ENCODE data around the gene CD300A. TPM values are rescaled to one million over a fixed set of nuclear protein-coding genes. Genes with fewer than 3 reads are reported as not detected.

The CD300A gene
- total and polyA plus RNA-seq, 10 donors = 34.2 to 142 (median 107) TPM

DNA sequence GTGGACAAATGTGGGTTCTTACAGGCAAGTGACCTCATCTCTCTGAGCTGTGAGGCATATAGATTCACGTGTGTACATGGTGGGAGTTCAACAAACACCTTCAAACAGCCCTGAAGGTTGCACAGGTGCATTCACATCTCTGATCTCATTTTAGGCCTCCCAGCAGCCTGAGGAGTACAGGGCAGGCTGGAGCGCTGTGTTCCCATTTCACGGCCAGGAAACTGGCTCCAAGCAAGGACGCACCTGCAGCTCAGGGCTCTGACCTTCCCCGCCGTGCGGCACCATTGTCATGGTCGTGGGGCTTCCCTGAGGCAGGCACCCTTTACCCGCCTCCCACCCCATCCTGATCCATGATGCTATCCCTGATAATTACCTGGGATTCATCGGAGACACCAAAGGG is 4.8 kb upstream of the CD300A start:
- H3K27me3 ChIP-seq (replicated peaks in 1 of 7) = peaks cover 0 to 2% (median 0%) of the 10 kb centered on the region in 7 donors
- H3K4me1 ChIP-seq = peaks cover 14 to 90% (median 60%) of the 10 kb centered on the region in 6 donors
- WGBS, 5 donors = 66 to 82% (median 74%) methylated on average over 10 of the region's 10 CpGs
- H3K9me3 ChIP-seq = no peaks in the 10 kb centered on the region
- peak overlapping the region in 7 of 8 donors; percentile 83 to 95 (median 91) for H3K27ac ChIP-seq
- no peaks in the 10 kb centered on the region for H3K36me3 ChIP-seq
- DNase-seq = no peak
- intact Hi-C loops (cut with DNase I; ENCODE audit: low total_unique reads) = no loop called here
- TF ChIP-seq POLR2AphosphoS5 (IDR thresholded peaks at IDR 0.05) (no peak), POLR2A (IDR thresholded peaks at IDR 0.05) (no peak)
- TF ChIP-seq, protein P1, sequence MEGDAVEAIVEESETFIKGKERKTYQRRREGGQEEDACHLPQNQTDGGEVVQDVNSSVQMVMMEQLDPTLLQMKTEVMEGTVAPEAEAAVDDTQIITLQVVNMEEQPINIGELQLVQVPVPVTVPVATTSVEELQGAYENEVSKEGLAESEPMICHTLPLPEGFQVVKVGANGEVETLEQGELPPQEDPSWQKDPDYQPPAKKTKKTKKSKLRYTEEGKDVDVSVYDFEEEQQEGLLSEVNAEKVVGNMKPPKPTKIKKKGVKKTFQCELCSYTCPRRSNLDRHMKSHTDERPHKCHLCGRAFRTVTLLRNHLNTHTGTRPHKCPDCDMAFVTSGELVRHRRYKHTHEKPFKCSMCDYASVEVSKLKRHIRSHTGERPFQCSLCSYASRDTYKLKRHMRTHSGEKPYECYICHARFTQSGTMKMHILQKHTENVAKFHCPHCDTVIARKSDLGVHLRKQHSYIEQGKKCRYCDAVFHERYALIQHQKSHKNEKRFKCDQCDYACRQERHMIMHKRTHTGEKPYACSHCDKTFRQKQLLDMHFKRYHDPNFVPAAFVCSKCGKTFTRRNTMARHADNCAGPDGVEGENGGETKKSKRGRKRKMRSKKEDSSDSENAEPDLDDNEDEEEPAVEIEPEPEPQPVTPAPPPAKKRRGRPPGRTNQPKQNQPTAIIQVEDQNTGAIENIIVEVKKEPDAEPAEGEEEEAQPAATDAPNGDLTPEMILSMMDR (IDR thresholded peaks at IDR 0.05 in 8 of 11, conservative IDR thresholded peaks at IDR 0.05 in 3 of 11) = no peak
- H3K4me3 ChIP-seq = no peak overlapping the region

DNA sequence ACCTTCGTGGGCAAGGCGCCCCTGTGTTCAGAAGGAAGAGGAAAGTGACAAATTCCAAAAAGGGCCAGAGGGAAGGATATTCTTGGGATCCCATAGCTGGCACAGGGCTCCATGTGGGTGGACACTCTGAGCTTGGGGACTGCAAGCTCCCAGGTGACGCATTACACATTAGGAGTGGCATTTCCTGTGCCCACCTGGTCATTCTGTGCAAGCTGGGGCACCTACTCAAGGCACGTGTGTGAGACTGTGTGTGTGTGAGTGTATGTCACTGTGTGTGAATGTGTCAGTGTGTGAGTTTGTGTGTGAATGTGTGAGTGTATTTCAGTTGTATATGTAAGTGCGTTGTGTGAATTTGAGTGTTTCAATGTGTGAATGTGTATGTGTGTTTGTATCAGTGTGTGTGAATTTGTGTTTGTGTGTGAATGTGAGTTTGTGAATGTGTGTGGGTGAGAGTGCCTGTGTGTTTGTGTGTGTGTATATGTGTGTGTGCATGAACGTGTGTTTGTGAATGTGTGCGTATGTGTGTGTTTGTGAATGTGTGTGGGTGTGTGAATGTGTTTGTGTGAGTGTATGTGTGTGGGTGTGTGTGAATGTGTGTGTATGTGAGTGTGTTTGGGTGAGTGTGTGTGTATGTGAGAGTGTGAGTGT is 1.6 kb upstream of the CD300A start:
- WGBS, 5 donors = 72 to 83% (median 80%) methylated on average over 7 of the region's 7 CpGs
- peaks cover 0 to 14% (median 0%) of the 10 kb centered on the region in 7 donors for H3K27me3 ChIP-seq (replicated peaks in 1 of 7)
- TF ChIP-seq POLR2AphosphoS5 (IDR thresholded peaks at IDR 0.05) = no peak
- H3K4me3 ChIP-seq = peak overlapping the region in 1 of 8 donors; percentile 88
- H3K9me3 ChIP-seq = no peaks in the 10 kb centered on the region
- H3K36me3 ChIP-seq = peaks cover 0 to 8% (median 0%) of the 10 kb centered on the region in 6 donors
- DNase-seq = no peak
- peaks cover 14 to 99% (median 71%) of the 10 kb centered on the region in 6 donors for H3K4me1 ChIP-seq
- peak overlapping the region in 7 of 8 donors; percentile 83 to 95 (median 91) for H3K27ac ChIP-seq
- intact Hi-C loops (cut with DNase I; ENCODE audit: low total_unique reads) = no loop called here

DNA sequence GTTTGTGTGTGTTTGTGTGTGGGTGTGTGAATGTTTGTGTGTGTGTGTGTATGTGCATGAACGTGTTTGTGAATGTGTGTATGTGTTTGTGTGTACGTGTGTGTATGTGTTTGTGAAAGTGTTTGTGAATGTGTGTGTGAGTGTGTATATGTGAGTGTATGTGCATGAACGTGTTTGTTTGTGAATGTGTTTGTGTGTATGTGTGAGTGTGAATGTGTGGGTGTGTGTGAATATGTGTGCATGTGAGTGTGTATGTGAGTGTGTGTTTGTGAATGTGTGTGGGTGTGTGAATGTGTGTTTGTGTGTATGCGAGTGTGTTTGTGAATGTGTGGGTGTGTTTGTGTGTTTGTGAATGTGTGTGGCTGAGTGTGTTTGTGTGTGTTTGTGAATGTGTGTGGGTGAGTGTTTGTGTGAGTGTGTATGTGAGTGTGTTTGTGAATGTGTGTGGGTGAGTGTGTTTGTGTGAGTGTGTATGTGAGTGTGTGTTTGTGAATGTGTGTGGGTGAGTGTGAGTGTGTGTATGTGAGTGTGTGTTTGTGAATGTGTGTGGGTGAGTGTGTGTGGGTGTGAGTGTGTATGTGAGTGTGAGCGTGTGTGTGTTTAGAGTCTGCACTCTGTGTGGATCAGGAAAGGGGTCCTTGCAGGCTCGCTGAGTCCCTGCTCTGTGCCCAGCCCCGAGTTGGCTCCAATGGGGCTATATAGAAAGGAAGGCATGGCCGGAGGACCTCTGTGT is 890 bp upstream of the CD300A start:
- Histone ChIP-seq H3K4me1 (peaks cover 14 to 99% (median 75%) of the 10 kb centered on the region in 6 donors), H3K4me3 (peak overlapping the region in 7 of 8 donors; percentile 40 to 88 (median 58))
- WGBS, 5 donors = 78 to 85% (median 82%) methylated on average over 6 to 8 of the region's 8 CpGs

GRCh38 chr17:74466828-74467184 is 372 bp downstream of the CD300A start:
- Histone ChIP-seq H3K4me1 (peaks cover 14 to 100% (median 70%) of the 10 kb centered on the region in 6 donors), H3K9me3 (no peaks in the 10 kb centered on the region), H3K27me3 (replicated peaks in 1 of 7) (peaks cover 0 to 14% (median 0%) of the 10 kb centered on the region in 7 donors), H3K36me3 (peaks cover 0 to 28% (median 0%) of the 10 kb centered on the region in 6 donors), H3K27ac (peak overlapping the region; percentile 68 to 95 (median 88)), H3K4me3 (peak overlapping the region; percentile 40 to 88 (median 53))
- TF ChIP-seq, protein P1 (IDR thresholded peaks at IDR 0.05 in 8 of 11, conservative IDR thresholded peaks at IDR 0.05 in 3 of 11) = no peak
- peak in 1 of 3 donors; percentile 55 for TF ChIP-seq POLR2AphosphoS5 (IDR thresholded peaks at IDR 0.05)
- intact Hi-C loops (cut with DNase I; ENCODE audit: low total_unique reads) = no loop called here
- DNase-seq = no peak
- WGBS, 5 donors = 5 to 15% (median 8%) methylated on average over 10 to 11 of the region's 11 CpGs

More for the DNA sequence above, 890 bp upstream of the CD300A start:
- intact Hi-C loops (cut with DNase I; ENCODE audit: low total_unique reads) = no loop called here
- peaks cover 0 to 14% (median 0%) of the 10 kb centered on the region in 7 donors for H3K27me3 ChIP-seq (replicated peaks in 1 of 7)
- no peaks in the 10 kb centered on the region for H3K9me3 ChIP-seq
- H3K27ac ChIP-seq = peak overlapping the region; percentile 68 to 95 (median 88)
- peaks cover 0 to 15% (median 0%) of the 10 kb centered on the region in 6 donors for H3K36me3 ChIP-seq
- TF ChIP-seq POLR2AphosphoS5 (IDR thresholded peaks at IDR 0.05) (no peak), POLR2A (IDR thresholded peaks at IDR 0.05) (no peak)
- TF ChIP-seq, protein P1 (IDR thresholded peaks at IDR 0.05 in 8 of 11, conservative IDR thresholded peaks at IDR 0.05 in 3 of 11) = peak in 1 of 11 experiments; percentile 11
- DNase-seq = no peak

All from spleen (tissue), 11 donors.